ENCODE data around the gene FOXA2. TPM values are rescaled to one million over a fixed set of nuclear protein-coding genes. Genes with fewer than 3 reads are reported as not detected.

The FOXA2 gene
- total RNA-seq, 2 donors from 2014 or later = 0.49 TPM; not detected in 1

GRCh38 chr20:22575737-22576136 is 8.6 kb downstream of the FOXA2 start:
- Histone ChIP-seq H3K36me3 (no peaks in the 10 kb centered on the region), H3K4me3 (no peak overlapping the region), H3K4me1 (ENCODE audit: control insufficient read depth in 1 of 2, low read depth in 2 of 2) (peaks cover 0 to 17% of the 10 kb centered on the region in 2 donors), H3K27me3 (replicated peaks; ENCODE audit: insufficient read depth) (peaks cover 18% of the 10 kb centered on the region), H3K27ac (no peak overlapping the region), H3K9me3 (no peaks in the 10 kb centered on the region)
- no peak for DNase-seq (ENCODE audit: low spot score)
- no peak for ATAC-seq (ENCODE audit: insufficient number of reproducible peaks, low FRiP score, low read depth)
- no peak for TF ChIP-seq CTCF (IDR thresholded peaks at IDR 0.05)

GRCh38 chr20:22575087-22575721 is 9.2 kb downstream of the FOXA2 start:
- H3K9me3 ChIP-seq = no peaks in the 10 kb centered on the region
- H3K4me1 ChIP-seq (ENCODE audit: control insufficient read depth in 1 of 2, low read depth in 2 of 2) = peaks cover 0 to 17% of the 10 kb centered on the region in 2 donors
- ATAC-seq (ENCODE audit: insufficient number of reproducible peaks, low FRiP score, low read depth) = no peak
- no peak for TF ChIP-seq CTCF (IDR thresholded peaks at IDR 0.05)
- H3K27ac ChIP-seq = no peak overlapping the region
- no peak for DNase-seq (ENCODE audit: low spot score)
- H3K36me3 ChIP-seq = no peaks in the 10 kb centered on the region
- peaks cover 21% of the 10 kb centered on the region for H3K27me3 ChIP-seq (replicated peaks; ENCODE audit: insufficient read depth)
- H3K4me3 ChIP-seq = no peak overlapping the region

- Histone ChIP-seq H3K4me3 (no peak overlapping the region), H3K4me1 (ENCODE audit: control insufficient read depth in 1 of 2, low read depth in 2 of 2) (peaks cover 0 to 17% of the 10 kb centered on the region in 2 donors), H3K36me3 (no peaks in the 10 kb centered on the region), H3K27ac (no peak overlapping the region), H3K9me3 (no peaks in the 10 kb centered on the region), H3K27me3 (replicated peaks; ENCODE audit: insufficient read depth) (peaks cover 27% of the 10 kb centered on the region)
- ATAC-seq (ENCODE audit: insufficient number of reproducible peaks, low FRiP score, low read depth) (no peak), DNase-seq (ENCODE audit: low spot score) (no peak)
- no peak for TF ChIP-seq CTCF (IDR thresholded peaks at IDR 0.05)
Measured at GRCh38 chr20:22574545-22575086, 9.8 kb downstream of the FOXA2 start.

- ATAC-seq (ENCODE audit: insufficient number of reproducible peaks, low FRiP score, low read depth) (no peak), DNase-seq (ENCODE audit: low spot score) (no peak)
- Histone ChIP-seq H3K4me1 (ENCODE audit: control insufficient read depth in 1 of 2, low read depth in 2 of 2) (no peaks in the 10 kb centered on the region), H3K9me3 (no peaks in the 10 kb centered on the region), H3K4me3 (no peak overlapping the region), H3K36me3 (no peaks in the 10 kb centered on the region), H3K27ac (no peak overlapping the region), H3K27me3 (replicated peaks; ENCODE audit: insufficient read depth) (peaks cover 42% of the 10 kb centered on the region)
- TF ChIP-seq CTCF (IDR thresholded peaks at IDR 0.05) = no peak
Measured at GRCh38 chr20:22572491-22572890, 11.9 kb downstream of the FOXA2 start.

- no peaks in the 10 kb centered on the region for H3K9me3 ChIP-seq
- TF ChIP-seq CTCF (IDR thresholded peaks at IDR 0.05) = no peak
- DNase-seq (ENCODE audit: low spot score) (no peak), ATAC-seq (ENCODE audit: insufficient number of reproducible peaks, low FRiP score, low read depth) (no peak)
- no peak overlapping the region for H3K27ac ChIP-seq
- no peaks in the 10 kb centered on the region for H3K4me1 ChIP-seq (ENCODE audit: control insufficient read depth in 1 of 2, low read depth in 2 of 2)
- H3K27me3 ChIP-seq (replicated peaks; ENCODE audit: insufficient read depth) = peaks cover 47% of the 10 kb centered on the region
- no peak overlapping the region for H3K4me3 ChIP-seq
- no peaks in the 10 kb centered on the region for H3K36me3 ChIP-seq
Measured at GRCh38 chr20:22572023-22572422, 12.3 kb downstream of the FOXA2 start.

Measured in thoracic aorta (tissue), 2 donors.